HT-29 (cell line): ENCODE results near the gene CCDC60. TPM values are rescaled to one million over a fixed set of nuclear protein-coding genes. Genes with fewer than 3 reads are reported as not detected.
A peak's percentile ranks its signal among the peaks of the same experiment; 100 is the strongest.

Source experiments
- DNase-seq: peaks from one replicate; pipeline ENCODE4 v3.0.0-alpha.2; 2015; ENCODE audit warnings: low spot score
- total RNA-seq: library from RNA; depleted of rRNA; stranded (reverse); fragments of >200 nt; shearing (Covaris generic); gene quantifications from 2 replicates; pipeline ENCODE4 v1.2.3, GENCODE V29; 2014

Gene CCDC60
- total RNA-seq, 1 experiment from 2014 or later = not detected

GRCh38 chr12:119384340-119384739 lies 49.8 kb downstream of the CCDC60 start:
- DNase-seq = no peak

- no peak for DNase-seq
Observed at GRCh38 chr12:119385659-119386058, 51.1 kb downstream of the CCDC60 start.

GRCh38 chr12:119389687-119390086 lies 55.2 kb downstream of the CCDC60 start:
- no peak for DNase-seq

GRCh38 chr12:119391673-119392072 lies 57.1 kb downstream of the CCDC60 start:
- DNase-seq = no peak

GRCh38 chr12:119393677-119394076 lies 59.1 kb downstream of the CCDC60 start:
- no peak for DNase-seq

GRCh38 chr12:119397540-119397939 lies 63.0 kb downstream of the CCDC60 start:
- DNase-seq = no peak

GRCh38 chr12:119398190-119398589 lies 63.7 kb downstream of the CCDC60 start:
- no peak for DNase-seq

GRCh38 chr12:119399301-119399700 lies 64.8 kb downstream of the CCDC60 start:
- DNase-seq = no peak

- DNase-seq = no peak
Observed at GRCh38 chr12:119406308-119406707, 71.8 kb downstream of the CCDC60 start.

GRCh38 chr12:119406811-119407210 lies 72.3 kb downstream of the CCDC60 start:
- no peak for DNase-seq

GRCh38 chr12:119409043-119409442 lies 74.5 kb downstream of the CCDC60 start:
- no peak for DNase-seq

- no peak for DNase-seq
Observed at GRCh38 chr12:119410396-119410795, 75.9 kb downstream of the CCDC60 start.

- DNase-seq = no peak
Observed at GRCh38 chr12:119412306-119412705, 77.8 kb downstream of the CCDC60 start.

GRCh38 chr12:119412811-119413794 lies 78.6 kb downstream of the CCDC60 start:
- DNase-seq = peak; percentile 78

- no peak for DNase-seq
Observed at GRCh38 chr12:119415714-119416113, 81.2 kb downstream of the CCDC60 start.

- no peak for DNase-seq
Observed at GRCh38 chr12:119417440-119417839, 82.9 kb downstream of the CCDC60 start.

- no peak for DNase-seq
Observed at GRCh38 chr12:119419381-119419780, 84.9 kb downstream of the CCDC60 start.

GRCh38 chr12:119423285-119423684 lies 88.8 kb downstream of the CCDC60 start:
- DNase-seq = peak; percentile 12

- no peak for DNase-seq
Observed at GRCh38 chr12:119425623-119426022, 91.1 kb downstream of the CCDC60 start.

GRCh38 chr12:119431151-119431550 lies 96.6 kb downstream of the CCDC60 start:
- no peak for DNase-seq

GRCh38 chr12:119432949-119433348 lies 98.4 kb downstream of the CCDC60 start:
- no peak for DNase-seq

- no peak for DNase-seq
Observed at GRCh38 chr12:119440803-119441360, 106.4 kb downstream of the CCDC60 start.
